ENCODE results near the gene SDK1. TPM values are rescaled to one million over a fixed set of nuclear protein-coding genes. Genes with fewer than 3 reads are reported as not detected.

SDK1 gene
- total RNA-seq, 2 experiments from 2014 or later = 0.25 to 0.78 TPM

DNA sequence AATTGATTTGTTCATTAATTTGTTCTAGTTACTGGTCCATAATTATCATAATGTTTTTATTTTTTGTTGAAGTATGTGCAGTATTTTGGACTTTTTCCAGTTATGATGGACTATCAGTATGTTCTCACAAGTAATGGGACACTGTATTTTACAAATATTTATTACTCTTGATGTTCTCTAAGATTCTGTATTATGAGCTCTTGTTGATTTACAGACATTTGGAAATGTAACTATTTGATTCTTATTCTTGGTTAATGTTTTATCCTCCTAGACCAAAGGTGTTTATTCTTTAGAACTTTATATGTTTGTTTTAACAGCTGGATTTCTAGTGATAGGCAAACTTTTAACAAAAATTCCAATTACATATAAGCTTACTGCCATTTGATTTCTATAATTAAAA is 200.6 kb downstream of the SDK1 start:
- Mint-ChIP-seq H3K9me3 (peaks cover 22% of the 10 kb centered on the region), H3K4me3 (no peak overlapping the region), H3K27ac (no peak overlapping the region), H3K27me3 (peaks cover 4% of the 10 kb centered on the region), H3K36me3 (ENCODE audit: low read depth) (peaks cover 4% of the 10 kb centered on the region), H3K4me1 (ENCODE audit: low read depth) (no peaks in the 10 kb centered on the region)
- TF ChIP-seq, protein P1, sequence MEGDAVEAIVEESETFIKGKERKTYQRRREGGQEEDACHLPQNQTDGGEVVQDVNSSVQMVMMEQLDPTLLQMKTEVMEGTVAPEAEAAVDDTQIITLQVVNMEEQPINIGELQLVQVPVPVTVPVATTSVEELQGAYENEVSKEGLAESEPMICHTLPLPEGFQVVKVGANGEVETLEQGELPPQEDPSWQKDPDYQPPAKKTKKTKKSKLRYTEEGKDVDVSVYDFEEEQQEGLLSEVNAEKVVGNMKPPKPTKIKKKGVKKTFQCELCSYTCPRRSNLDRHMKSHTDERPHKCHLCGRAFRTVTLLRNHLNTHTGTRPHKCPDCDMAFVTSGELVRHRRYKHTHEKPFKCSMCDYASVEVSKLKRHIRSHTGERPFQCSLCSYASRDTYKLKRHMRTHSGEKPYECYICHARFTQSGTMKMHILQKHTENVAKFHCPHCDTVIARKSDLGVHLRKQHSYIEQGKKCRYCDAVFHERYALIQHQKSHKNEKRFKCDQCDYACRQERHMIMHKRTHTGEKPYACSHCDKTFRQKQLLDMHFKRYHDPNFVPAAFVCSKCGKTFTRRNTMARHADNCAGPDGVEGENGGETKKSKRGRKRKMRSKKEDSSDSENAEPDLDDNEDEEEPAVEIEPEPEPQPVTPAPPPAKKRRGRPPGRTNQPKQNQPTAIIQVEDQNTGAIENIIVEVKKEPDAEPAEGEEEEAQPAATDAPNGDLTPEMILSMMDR (IDR thresholded peaks at IDR 0.05) = no peak
- ATAC-seq = no peak
- ChIA-PET CTCF (no interaction called here), POLR2A (no interaction called here)
- intact Hi-C loops (cut with micrococcal nuclease) = no loop called here
- no peak for DNase-seq

DNA sequence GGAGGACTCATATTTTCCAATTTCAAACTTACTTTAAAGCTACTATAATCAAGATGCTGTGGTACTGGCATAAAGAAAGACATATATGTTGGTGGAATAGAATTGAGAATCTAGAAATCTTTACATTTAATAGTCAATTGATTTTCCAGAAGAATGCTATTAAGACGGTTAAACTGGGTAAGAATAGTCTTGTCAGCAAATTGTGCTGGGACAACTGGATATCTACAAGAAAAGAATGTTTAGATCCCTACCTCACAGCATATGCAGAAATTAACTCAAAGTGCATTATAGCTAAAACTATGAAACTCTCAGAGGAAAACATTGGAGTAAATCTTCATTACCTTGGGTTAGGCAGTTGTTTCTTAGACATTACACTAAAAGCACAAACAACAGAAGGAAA is 203.3 kb downstream of the SDK1 start:
- intact Hi-C loops (cut with micrococcal nuclease) = no loop called here
- Mint-ChIP-seq H3K4me1 (ENCODE audit: low read depth) (no peaks in the 10 kb centered on the region), H3K27me3 (no peaks in the 10 kb centered on the region), H3K9me3 (peaks cover 27% of the 10 kb centered on the region), H3K4me3 (no peak overlapping the region), H3K27ac (no peak overlapping the region), H3K36me3 (ENCODE audit: low read depth) (peaks cover 4% of the 10 kb centered on the region)
- TF ChIP-seq, protein P1 (IDR thresholded peaks at IDR 0.05) = no peak
- ChIA-PET CTCF (no interaction called here), POLR2A (no interaction called here)
- no peak for DNase-seq
- ATAC-seq = no peak

DNA sequence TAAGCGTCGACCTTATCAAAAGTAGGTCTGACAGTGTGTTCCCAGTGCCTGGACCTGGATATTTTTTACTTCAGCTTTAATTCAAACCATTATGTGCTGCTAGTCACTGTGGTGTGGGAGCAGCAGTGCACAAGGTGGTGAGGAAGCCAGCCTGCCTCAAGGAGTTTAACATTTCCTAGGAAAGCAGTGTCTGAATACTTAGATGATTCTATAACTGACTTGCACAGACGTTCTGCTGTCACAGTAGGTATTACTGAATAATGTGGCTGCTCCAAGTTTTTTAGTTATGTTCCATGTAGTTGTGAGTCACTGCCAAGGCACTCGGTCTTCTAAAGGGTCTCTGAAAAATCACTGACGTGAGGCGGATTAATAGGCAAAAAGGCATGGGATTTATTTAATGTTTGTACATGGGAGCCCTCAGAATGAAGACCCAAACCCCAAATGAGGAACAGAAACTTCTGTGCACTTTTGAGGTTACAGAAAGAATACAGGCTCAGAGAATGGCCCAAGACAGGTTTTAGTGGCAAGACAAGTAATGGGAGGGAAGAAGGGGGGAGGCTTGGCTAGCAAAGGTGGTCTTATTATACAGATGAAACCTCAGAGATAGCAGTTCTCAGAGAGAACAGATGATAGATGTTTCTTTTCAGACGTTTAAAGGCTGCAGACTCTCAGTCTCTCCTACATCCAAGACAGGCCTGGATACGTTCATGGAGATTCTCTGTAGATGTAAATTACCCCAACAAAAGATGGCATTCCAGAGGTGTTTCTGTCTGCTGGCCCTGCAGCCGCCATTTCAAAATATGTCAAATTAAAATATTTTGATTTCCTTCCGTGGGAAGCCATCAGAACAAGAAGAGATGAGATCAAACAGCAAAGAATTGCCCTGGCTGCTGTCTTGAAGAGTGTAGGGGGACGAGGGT is 209.3 kb downstream of the SDK1 start:
- Mint-ChIP-seq H3K36me3 (ENCODE audit: low read depth) (peaks cover 1% of the 10 kb centered on the region), H3K4me3 (no peak overlapping the region), H3K27ac (no peak overlapping the region), H3K4me1 (ENCODE audit: low read depth) (no peaks in the 10 kb centered on the region), H3K9me3 (peaks cover 14% of the 10 kb centered on the region), H3K27me3 (peaks cover 3% of the 10 kb centered on the region)
- DNase-seq (no peak), ATAC-seq (no peak)
- ChIA-PET POLR2A (no interaction called here), CTCF (no interaction called here)
- TF ChIP-seq, protein P1 (IDR thresholded peaks at IDR 0.05) = no peak
- intact Hi-C loops (cut with micrococcal nuclease) = no loop called here

DNA sequence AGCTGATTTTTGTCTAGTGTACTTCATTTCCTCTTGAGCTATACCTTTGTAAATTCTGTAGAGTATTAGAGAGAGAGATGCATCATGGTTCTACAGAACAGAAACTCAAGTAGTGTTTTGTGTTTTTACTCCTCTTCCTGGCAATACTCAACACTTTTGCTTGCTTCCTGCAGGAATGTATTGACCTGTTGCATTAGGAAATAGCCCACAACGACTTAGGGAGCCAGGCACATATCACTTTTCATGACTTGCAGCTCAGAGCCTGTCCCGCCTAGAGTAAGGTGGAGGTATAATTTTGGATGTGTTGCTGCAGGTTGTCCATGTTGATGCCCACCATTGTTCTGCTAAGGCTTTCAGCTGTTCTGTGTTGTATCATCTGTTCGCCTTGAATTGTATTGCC is 216.3 kb downstream of the SDK1 start:
- POLR2A ChIA-PET = interaction anchor here (0.6 kb wide), 1 partner anchor 1508 kb away, joined by 3 read pairs; no protein-coding TSS in a partner anchor
- Mint-ChIP-seq H3K4me1 (ENCODE audit: low read depth) (no peaks in the 10 kb centered on the region), H3K36me3 (ENCODE audit: low read depth) (no peaks in the 10 kb centered on the region), H3K27ac (no peak overlapping the region), H3K9me3 (no peaks in the 10 kb centered on the region), H3K27me3 (peaks cover 2% of the 10 kb centered on the region), H3K4me3 (no peak overlapping the region)
- CTCF ChIA-PET = no interaction called here
- TF ChIP-seq, protein P1 (IDR thresholded peaks at IDR 0.05) = no peak
- ATAC-seq (no peak), DNase-seq (no peak)
- intact Hi-C loops (cut with micrococcal nuclease) = no loop called here

DNA sequence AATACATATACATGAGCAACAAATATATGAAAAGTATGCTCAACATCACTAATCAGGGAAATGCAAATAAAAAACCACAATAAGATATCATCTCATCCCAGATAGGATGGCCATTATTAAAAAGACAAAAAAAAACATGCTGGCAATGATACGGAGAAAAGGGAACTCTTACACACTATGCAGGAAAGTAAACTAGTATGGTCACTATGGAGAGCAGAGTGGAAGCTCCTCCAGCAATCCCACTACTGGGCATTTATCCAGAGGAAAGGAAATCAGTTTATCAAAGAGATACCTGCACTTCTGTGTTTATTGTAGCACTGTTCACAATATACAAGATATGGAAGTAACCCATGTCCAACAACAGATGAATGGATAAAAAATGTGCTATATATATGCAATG is 217.5 kb downstream of the SDK1 start:
- peaks cover 2% of the 10 kb centered on the region for H3K27me3 Mint-ChIP-seq

More for the DNA sequence above, 217.5 kb downstream of the SDK1 start:
- CTCF ChIA-PET = no interaction called here
- H3K9me3 Mint-ChIP-seq = no peaks in the 10 kb centered on the region
- POLR2A ChIA-PET = interaction anchor here (0.7 kb wide), 1 partner anchor 626 kb away, joined by 3 read pairs; no protein-coding TSS in a partner anchor
- ATAC-seq (no peak), DNase-seq (no peak)
- H3K27ac Mint-ChIP-seq = no peak overlapping the region
- TF ChIP-seq, protein P1 (IDR thresholded peaks at IDR 0.05) = no peak
- intact Hi-C loops (cut with micrococcal nuclease) = no loop called here
- H3K4me1 Mint-ChIP-seq (ENCODE audit: low read depth) = no peaks in the 10 kb centered on the region
- no peaks in the 10 kb centered on the region for H3K36me3 Mint-ChIP-seq (ENCODE audit: low read depth)
- H3K4me3 Mint-ChIP-seq = no peak overlapping the region

Measured in activated CD8-positive, alpha-beta T cell treated with anti-CD3 and anti-CD28 coated beads for 36 hours (primary cell).